Transverse colon (tissue), 4 donors: ENCODE results near the gene PTGER3.

ENCODE experiments used
- CTCF ChIP-seq, 5 experiments: fragments of 200-600 bp in 3 of 5; fragments of 450-650 bp in 2 of 5; sonication (generic) in 3 of 5; IDR thresholded peaks; 1 replicate in 2 of 5; 2 replicates in 3 of 5; pipeline ENCODE4 v1.5.1; 2016 to 2017; ENCODE audit warnings: antibody characterized with exemption in 5 of 5, inconsistent platforms in 3 of 5, mild to moderate bottlenecking in 2 of 5, moderate library complexity in 1 of 5
- EP300 ChIP-seq: sonication (generic); formaldehyde crosslinking; IDR thresholded peaks from one replicate; pipeline ENCODE4 v1.6.1; 2017; ENCODE audit warnings: antibody characterized with exemption, low read depth
- POLR2A ChIP-seq: fragments of 450-650 bp; IDR thresholded peaks from one replicate; pipeline ENCODE4 v1.6.1; 2016; ENCODE audit warnings: antibody characterized with exemption, mild to moderate bottlenecking, moderate library complexity
- POLR2AphosphoS5 ChIP-seq, 3 donors: sonication (generic); formaldehyde crosslinking; IDR thresholded peaks; one replicate each; pipeline ENCODE4 v1.6.1; 2016; ENCODE audit warnings: antibody characterized with exemption in 3 of 3

- TF ChIP-seq POLR2AphosphoS5 (IDR thresholded peaks at IDR 0.05) = no peak
- TF ChIP-seq CTCF (IDR thresholded peaks at IDR 0.05) = no peak
- TF ChIP-seq EP300 = no peak
- no peak for TF ChIP-seq POLR2A
Observed at GRCh38 chr1:70993798-70994197, 53.8 kb downstream of the PTGER3 start.
